ENCODE results near the gene TBC1D5. TPM values are rescaled to one million over a fixed set of nuclear protein-coding genes. Genes with fewer than 3 reads are reported as not detected.
A peak's percentile ranks its signal among the peaks of the same experiment; 100 is the strongest.

TBC1D5 gene
- polyA plus RNA-seq, 1 experiment: 44.6 TPM

DNA sequence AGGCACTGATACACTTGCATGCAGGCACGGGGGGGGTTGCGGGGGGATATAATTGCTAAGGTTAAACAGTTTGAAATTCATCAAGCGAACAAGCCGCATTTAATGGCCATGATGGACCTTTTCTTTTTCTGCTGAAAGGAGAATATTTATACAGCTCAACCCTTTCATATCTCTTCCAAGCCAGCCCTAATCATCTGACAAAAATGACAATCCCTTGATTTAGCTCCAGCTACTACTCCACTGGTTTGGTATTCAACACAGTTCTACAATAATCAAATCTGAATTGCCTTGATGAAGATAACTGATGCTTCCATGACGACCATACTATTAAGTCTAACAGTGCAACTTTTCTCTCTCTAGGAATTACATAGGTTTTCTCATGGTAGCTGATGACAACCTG lies 482.7 kb downstream of the TBC1D5 start:
- POLR2A ChIA-PET: no interaction called here
- CTCF ChIA-PET: interaction anchor here (0.7 to 1.5 kb wide), 3 partner anchors 77 to 582 kb away, joined by 5 to 22 read pairs (median 13); no protein-coding TSS in a partner anchor

DNA sequence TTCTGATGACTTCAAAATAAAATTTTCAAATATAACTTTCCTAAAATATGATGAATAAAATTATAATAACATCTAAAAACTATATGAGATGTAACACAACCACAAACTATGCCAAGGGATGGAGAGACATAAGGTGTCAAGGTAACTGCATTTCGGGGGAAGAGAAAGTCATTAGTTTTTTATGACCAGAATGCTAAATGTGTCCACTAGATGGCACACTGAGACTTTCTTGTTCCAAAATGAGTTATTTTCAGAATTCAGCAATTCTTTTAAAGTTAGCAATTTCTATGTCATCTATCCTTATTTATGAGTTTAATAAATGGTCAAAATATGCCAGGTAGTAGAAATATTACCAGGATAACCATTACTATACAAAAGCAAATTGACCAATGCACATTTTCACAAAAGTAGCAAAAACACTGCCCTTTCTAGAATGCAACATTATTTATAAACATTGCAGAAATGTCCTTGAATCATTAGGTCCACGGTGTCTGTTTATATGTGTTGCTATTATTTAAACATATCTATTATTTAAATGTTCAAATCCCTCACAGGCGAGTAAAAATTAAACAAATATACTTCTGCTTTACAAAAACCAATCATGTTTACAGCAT lies 483.5 kb downstream of the TBC1D5 start:
- H3K27ac ChIP-seq (ENCODE audit: low read depth, low read length): no peak overlapping the region
- DNase-seq (ENCODE audit: low read depth, low spot score): peak; percentile 6
- TF ChIP-seq, protein P1, sequence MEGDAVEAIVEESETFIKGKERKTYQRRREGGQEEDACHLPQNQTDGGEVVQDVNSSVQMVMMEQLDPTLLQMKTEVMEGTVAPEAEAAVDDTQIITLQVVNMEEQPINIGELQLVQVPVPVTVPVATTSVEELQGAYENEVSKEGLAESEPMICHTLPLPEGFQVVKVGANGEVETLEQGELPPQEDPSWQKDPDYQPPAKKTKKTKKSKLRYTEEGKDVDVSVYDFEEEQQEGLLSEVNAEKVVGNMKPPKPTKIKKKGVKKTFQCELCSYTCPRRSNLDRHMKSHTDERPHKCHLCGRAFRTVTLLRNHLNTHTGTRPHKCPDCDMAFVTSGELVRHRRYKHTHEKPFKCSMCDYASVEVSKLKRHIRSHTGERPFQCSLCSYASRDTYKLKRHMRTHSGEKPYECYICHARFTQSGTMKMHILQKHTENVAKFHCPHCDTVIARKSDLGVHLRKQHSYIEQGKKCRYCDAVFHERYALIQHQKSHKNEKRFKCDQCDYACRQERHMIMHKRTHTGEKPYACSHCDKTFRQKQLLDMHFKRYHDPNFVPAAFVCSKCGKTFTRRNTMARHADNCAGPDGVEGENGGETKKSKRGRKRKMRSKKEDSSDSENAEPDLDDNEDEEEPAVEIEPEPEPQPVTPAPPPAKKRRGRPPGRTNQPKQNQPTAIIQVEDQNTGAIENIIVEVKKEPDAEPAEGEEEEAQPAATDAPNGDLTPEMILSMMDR (IDR thresholded peaks at IDR 0.05; ENCODE audit: low read depth, low read length): peak; percentile 77
- no peaks in the 10 kb centered on the region for H3K27me3 ChIP-seq (ENCODE audit: control insufficient read depth, insufficient read depth, low read length)
- no peak overlapping the region for H3K4me3 ChIP-seq (ENCODE audit: low read depth, low read length)
- ChIA-PET CTCF (interaction anchor here (0.7 to 3.6 kb wide), 7 partner anchors 78 to 583 kb away, joined by 3 to 36 read pairs (median 13); no protein-coding TSS in a partner anchor), POLR2A (no interaction called here)
- H3K9me3 ChIP-seq (ENCODE audit: control insufficient read depth, insufficient read depth, low read length): no peaks in the 10 kb centered on the region

More for the DNA sequence above, 482.7 kb downstream of the TBC1D5 start:
- H3K4me3 ChIP-seq (ENCODE audit: low read depth, low read length): no peak overlapping the region
- H3K27me3 ChIP-seq (ENCODE audit: control insufficient read depth, insufficient read depth, low read length): no peaks in the 10 kb centered on the region
- DNase-seq (ENCODE audit: low read depth, low spot score): no peak
- no peak overlapping the region for H3K27ac ChIP-seq (ENCODE audit: low read depth, low read length)
- no peaks in the 10 kb centered on the region for H3K9me3 ChIP-seq (ENCODE audit: control insufficient read depth, insufficient read depth, low read length)
- TF ChIP-seq, protein P1 (IDR thresholded peaks at IDR 0.05; ENCODE audit: low read depth, low read length): no peak

GRCh38 chr3:17257269-17257668 lies 485.2 kb downstream of the TBC1D5 start:
- H3K4me3 ChIP-seq (ENCODE audit: low read depth, low read length): no peak overlapping the region
- ChIA-PET CTCF (interaction anchor here (1.0 to 3.6 kb wide), 8 partner anchors 9 to 586 kb away, joined by 3 to 36 read pairs (median 6); no protein-coding TSS in a partner anchor), POLR2A (no interaction called here)
- H3K27ac ChIP-seq (ENCODE audit: low read depth, low read length): no peak overlapping the region
- H3K27me3 ChIP-seq (ENCODE audit: control insufficient read depth, insufficient read depth, low read length): no peaks in the 10 kb centered on the region
- no peak for DNase-seq (ENCODE audit: low read depth, low spot score)
- TF ChIP-seq, protein P1 (IDR thresholded peaks at IDR 0.05; ENCODE audit: low read depth, low read length): no peak
- no peaks in the 10 kb centered on the region for H3K9me3 ChIP-seq (ENCODE audit: control insufficient read depth, insufficient read depth, low read length)

DNA sequence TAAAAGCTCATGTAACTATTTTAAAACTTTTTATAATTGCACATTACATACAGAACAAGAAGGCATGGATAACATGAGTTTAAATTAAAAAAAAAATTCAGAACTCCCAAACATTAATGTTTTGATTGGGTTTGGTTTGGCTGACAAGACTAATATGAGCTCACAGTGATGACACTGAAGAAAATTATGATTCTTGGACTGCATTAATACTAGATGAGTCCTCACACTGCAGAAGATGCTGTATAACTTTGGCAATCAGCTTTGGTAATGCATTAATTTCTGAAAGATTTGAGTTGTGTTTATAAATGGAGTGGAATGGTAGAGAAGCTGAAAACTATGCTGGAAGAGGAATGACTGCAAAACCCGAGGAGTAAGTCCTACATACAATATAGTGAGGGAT lies 498.8 kb downstream of the TBC1D5 start:
- Histone ChIP-seq H3K4me3 (ENCODE audit: low read depth, low read length) (no peak overlapping the region), H3K27ac (ENCODE audit: low read depth, low read length) (no peak overlapping the region), H3K27me3 (ENCODE audit: control insufficient read depth, insufficient read depth, low read length) (no peaks in the 10 kb centered on the region), H3K9me3 (ENCODE audit: control insufficient read depth, insufficient read depth, low read length) (no peaks in the 10 kb centered on the region)
- POLR2A ChIA-PET: no interaction called here
- CTCF ChIA-PET: interaction anchor here (1.1 to 1.5 kb wide), 2 partner anchors 9 to 170 kb away, joined by 3 to 6 read pairs; no protein-coding TSS in a partner anchor
- TF ChIP-seq, protein P1 (IDR thresholded peaks at IDR 0.05; ENCODE audit: low read depth, low read length): no peak
- no peak for DNase-seq (ENCODE audit: low read depth, low spot score)

DNA sequence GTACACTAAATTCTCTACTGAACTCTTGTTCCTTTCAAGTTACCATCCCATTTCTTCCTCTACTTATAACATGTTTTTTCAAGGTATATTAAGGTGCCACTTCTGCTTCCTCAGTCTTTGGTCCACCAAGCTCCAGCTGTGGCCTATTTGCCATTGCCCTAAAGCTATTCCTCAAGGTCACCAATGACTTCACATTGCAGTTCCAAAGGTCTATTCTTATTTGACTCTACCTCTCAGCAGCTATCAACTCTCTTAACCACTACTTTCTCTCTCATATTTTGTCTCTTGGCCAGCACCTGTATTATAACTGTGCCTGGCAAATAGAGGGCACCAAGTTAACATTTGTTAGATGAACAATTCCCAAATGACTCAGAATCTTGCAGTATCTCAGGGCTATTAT lies 503.0 kb downstream of the TBC1D5 start:
- H3K4me3 ChIP-seq (ENCODE audit: low read depth, low read length): no peak overlapping the region
- H3K27me3 ChIP-seq (ENCODE audit: control insufficient read depth, insufficient read depth, low read length): no peaks in the 10 kb centered on the region
- TF ChIP-seq, protein P1 (IDR thresholded peaks at IDR 0.05; ENCODE audit: low read depth, low read length): no peak
- POLR2A ChIA-PET: no interaction called here
- DNase-seq (ENCODE audit: low read depth, low spot score): no peak
- no peaks in the 10 kb centered on the region for H3K9me3 ChIP-seq (ENCODE audit: control insufficient read depth, insufficient read depth, low read length)
- no peak overlapping the region for H3K27ac ChIP-seq (ENCODE audit: low read depth, low read length)
- CTCF ChIA-PET: interaction anchor here (1.2 to 1.4 kb wide), 2 partner anchors 174 to 638 kb away, joined by 5 to 6 read pairs; no protein-coding TSS in a partner anchor

All from AG04450 (cell line).